NCI-H2196 treated with DMSO at 0.1 percent for 48 hours (cell line): ENCODE data around the gene AICDA.

ENCODE experiments used
- DNase-seq: peaks from one replicate; lab custom pipeline; 2025; ENCODE audit not compliant: unreplicated experiment; lab: John Stamatoyannopoulos, UW

Gene AICDA

GRCh38 chr12:8556531-8557097, 56.0 kb downstream of the AICDA start:
- no peak for DNase-seq

GRCh38 chr12:8554451-8555195, 58.0 kb downstream of the AICDA start:
- no peak for DNase-seq

GRCh38 chr12:8553088-8553627, 59.5 kb downstream of the AICDA start:
- no peak for DNase-seq
